ENCODE measurements around the gene PTPRN2.
"Not testable (repeated sequence)": the region's sequence is repeated elsewhere in the genome, so short reads cannot be mapped to it uniquely, and the experiment has no call there.

PTPRN2 gene

DNA sequence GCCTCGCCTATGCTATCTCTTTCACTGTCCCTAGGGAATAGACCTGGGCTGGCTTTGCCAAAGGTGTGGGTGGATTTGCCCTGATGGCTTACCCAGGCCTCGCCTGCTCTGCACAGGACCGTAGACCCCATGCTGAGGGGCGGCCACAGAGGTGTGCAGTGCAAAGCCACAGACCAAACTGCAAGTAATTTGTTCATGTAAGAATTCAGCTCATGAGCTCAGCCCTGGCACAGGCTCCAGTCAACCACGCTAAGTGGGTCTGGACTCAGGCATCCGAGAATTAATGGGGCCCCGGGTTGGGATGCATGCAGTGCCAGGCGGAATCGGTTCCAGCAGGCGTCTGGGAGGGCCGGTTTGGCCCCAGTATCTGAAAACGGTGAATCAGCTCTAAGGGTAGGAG, 805.6 kb downstream of the PTPRN2 start:
- no peak for TF ChIP-seq ZFX (IDR thresholded peaks at IDR 0.05; ENCODE audit: borderline replicate concordance)
- no peak overlapping the region for H3K27ac ChIP-seq

DNA sequence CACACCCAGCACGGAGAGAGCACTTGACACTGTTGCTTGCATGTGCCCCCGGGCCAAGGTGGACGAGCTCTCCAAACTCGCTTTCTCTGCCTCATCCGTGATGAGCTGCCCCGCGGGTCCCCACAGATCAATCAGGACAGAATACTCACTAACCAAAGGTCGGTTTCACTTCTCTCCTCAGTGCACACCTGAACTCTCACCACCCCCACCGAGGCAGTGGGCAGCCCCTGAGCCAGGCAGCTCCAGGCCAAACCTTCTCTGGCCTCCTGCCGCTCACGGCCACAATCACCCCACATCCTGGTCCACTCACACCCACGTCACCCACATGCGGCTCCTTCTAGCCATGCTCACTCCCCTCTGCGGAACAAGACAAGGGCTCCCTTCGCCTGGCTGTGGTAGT, 806.9 kb downstream of the PTPRN2 start:
- no peak for TF ChIP-seq ZFX (IDR thresholded peaks at IDR 0.05; ENCODE audit: borderline replicate concordance)
- TF ChIP-seq, protein P1, sequence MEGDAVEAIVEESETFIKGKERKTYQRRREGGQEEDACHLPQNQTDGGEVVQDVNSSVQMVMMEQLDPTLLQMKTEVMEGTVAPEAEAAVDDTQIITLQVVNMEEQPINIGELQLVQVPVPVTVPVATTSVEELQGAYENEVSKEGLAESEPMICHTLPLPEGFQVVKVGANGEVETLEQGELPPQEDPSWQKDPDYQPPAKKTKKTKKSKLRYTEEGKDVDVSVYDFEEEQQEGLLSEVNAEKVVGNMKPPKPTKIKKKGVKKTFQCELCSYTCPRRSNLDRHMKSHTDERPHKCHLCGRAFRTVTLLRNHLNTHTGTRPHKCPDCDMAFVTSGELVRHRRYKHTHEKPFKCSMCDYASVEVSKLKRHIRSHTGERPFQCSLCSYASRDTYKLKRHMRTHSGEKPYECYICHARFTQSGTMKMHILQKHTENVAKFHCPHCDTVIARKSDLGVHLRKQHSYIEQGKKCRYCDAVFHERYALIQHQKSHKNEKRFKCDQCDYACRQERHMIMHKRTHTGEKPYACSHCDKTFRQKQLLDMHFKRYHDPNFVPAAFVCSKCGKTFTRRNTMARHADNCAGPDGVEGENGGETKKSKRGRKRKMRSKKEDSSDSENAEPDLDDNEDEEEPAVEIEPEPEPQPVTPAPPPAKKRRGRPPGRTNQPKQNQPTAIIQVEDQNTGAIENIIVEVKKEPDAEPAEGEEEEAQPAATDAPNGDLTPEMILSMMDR (IDR thresholded peaks at IDR 0.05): no peak
- H3K27ac ChIP-seq: no peak overlapping the region

DNA sequence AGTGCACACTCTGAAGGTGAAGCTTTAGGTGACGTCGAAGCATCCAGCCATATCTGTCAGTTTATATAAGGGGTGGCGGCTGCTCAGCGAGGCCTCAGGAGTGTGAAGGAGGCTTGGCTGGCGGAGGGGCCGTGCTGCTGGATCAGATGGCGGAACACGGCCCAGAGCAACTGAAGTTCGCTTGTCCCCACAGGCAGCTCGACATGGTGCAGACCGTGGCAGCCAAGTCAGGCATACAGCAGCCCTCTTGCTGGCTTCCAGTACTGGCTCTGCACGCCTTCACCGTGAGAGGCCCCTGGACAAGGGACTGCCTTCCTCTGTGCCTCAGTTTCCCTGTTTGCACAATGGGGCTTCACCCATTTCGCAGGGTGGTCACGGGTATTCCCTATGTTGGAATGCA, 807.3 kb downstream of the PTPRN2 start:
- TF ChIP-seq, protein P1 (IDR thresholded peaks at IDR 0.05): no peak
- no peak for TF ChIP-seq ZFX (IDR thresholded peaks at IDR 0.05; ENCODE audit: borderline replicate concordance)
- no peak overlapping the region for H3K27ac ChIP-seq

DNA sequence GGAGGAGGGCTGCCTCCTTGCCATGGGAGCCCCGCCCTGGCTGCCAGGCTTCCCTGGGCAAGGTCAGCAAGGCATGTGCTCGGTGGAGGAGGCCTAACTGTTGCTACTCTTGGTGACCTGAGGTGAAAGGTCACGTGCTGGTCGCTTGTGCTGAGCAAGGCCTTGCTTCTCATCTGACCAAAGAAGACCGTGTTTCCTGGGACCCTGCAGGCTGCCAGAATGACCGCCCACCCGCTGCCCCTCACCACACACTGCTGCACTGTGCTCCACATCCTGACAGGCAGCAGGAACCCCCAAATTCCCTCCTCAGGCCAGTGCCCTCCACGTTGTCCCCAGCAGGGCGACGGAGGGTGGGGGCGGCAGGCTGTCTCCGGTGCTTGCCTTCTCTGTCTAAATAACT, 808.4 kb downstream of the PTPRN2 start:
- no peak for TF ChIP-seq ZFX (IDR thresholded peaks at IDR 0.05; ENCODE audit: borderline replicate concordance)
- TF ChIP-seq, protein P1 (IDR thresholded peaks at IDR 0.05): no peak
- no peak overlapping the region for H3K27ac ChIP-seq

DNA sequence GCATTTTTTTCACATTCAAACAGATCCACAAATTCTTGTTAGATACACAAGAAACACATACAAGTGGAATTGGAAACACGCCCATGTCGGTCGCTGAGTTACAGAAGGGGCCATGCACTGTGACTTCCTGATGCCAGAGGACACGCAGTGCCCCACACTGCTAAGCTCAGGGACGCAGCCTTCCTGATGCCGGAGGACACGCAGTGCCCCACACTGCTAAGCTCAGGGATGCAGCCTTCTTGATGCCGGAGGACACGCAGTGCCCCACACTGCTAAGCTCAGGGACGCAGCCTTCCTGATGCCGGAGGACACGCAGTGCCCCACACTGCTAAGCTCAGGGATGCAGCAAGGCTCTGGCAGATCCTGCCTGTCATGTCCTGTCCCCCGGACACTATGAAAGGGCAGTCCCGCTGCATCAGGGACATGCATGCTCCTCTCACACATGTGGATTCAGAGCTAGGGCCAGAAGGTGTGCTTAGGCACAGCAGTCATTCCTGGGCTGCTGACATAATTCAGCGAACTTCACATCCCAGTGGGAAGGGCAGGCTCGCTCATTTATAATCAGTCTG, 810.3 kb downstream of the PTPRN2 start:
- H3K27ac ChIP-seq: not testable (repeated sequence)

DNA sequence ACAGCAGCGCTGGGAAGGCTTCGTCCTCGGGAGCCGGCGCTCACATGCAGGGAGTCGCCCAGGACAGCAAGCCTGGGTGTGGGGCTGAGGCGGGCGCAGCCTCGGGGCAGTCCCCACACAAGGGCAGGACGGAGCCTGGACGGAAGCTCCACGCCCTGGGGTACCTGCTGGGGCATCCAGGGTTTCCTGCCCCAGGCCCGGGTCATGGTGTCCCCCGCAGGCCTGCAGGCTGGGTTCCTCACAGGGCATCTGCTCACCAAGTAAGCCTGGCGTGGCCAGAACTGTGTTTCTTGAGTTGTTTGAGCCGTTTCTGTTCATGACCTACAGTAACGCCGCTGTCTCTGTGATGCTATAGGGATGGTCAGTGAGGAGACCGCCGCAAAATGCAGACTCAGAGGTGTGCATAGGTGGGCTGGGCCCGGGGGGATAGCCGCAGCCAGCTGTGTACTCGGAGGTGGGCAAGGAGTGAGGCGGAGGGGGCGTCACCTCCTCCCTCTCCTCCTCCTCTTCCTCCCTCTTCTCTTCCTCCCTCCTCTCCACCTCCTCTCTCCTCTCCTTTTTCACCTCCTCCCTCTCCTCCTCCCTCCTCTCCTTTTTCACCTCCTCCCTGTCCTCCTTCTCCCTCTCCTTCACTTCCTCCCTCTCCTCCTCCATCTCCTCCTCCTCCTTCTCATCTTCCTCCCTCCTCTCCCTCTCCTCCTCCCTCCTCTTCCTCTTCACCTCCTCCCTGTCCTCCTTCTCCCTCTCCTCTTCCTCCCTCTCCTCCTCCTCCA, 811.9 kb downstream of the PTPRN2 start:
- no peak overlapping the region for H3K27ac ChIP-seq
- TF ChIP-seq, protein P1 (IDR thresholded peaks at IDR 0.05): no peak

DNA sequence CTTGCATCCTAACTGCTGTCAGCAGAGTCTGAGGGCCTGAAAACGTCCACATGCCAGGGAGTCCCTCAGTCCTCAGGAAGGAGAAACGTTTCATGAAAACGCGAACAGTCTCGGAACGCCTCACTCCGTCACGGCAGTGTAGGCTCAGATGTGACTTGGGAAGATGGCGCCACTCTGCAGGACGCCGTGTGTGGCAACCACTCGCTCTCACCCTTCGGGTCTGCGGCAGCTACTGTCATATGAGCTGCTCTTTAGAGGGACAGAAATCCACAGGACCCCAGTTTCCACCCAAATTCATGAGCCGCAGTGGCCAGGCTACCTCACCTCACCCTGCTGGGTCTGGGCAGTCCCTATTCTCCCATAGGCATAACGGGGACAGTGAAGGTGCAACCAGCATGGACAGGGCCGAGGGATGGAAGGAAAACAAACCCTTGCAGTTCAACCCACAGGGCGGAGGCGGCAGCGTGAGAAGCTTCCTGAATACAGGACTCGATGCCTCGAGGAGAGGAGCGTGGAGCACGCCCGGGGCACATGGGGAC, 812.5 kb downstream of the PTPRN2 start:
- TF ChIP-seq ZFX (IDR thresholded peaks at IDR 0.05; ENCODE audit: borderline replicate concordance): no peak
- TF ChIP-seq, protein P1 (IDR thresholded peaks at IDR 0.05): no peak
- H3K27ac ChIP-seq: no peak overlapping the region

DNA sequence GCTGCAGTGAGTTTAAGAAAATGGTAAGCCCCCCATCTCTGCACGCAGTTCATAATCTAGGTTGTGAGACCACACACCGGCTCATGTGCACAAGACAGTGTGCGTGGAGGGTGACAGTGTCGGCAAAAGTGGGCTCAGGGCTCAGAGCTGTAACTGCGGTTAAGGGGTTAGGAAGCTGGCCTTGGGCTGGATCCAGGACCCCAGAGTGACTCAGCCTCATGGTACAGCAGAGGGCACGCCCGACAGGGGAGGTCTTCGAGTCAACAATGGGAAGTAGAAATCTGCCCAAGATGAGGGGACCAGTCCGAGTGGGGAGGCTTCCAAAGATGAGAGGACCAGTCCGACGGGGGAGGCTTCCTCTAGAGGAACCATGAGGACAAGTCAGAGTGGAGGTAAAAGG, 813.1 kb downstream of the PTPRN2 start:
- TF ChIP-seq ZFX (IDR thresholded peaks at IDR 0.05; ENCODE audit: borderline replicate concordance): no peak
- TF ChIP-seq, protein P1 (IDR thresholded peaks at IDR 0.05): no peak
- no peak overlapping the region for H3K27ac ChIP-seq
